HCT116 (cell line): ENCODE data around the gene GRIN2A. TPM values are rescaled to one million over a fixed set of nuclear protein-coding genes. Genes with fewer than 3 reads are reported as not detected.

ENCODE experiments used
- ATAC-seq: fragments of 200-7000 bp; cut with Tn5 transposase; 2 replicates; pipeline ENCODE4 v1.9.1; 2020; ENCODE audit warnings: mild to moderate bottlenecking, moderate library complexity
- BruUV-seq: library from RNA; stranded (reverse); fragments of 400-500 nt; replicated peaks from 2 replicates; lab custom pipeline; 2021; lab: Mats Ljungman, UMichigan
- CTCF ChIA-PET: fragments of 300-600 bp; sonication (Branson Sonifier 250); formaldehyde crosslinking; loops from one replicate; lab custom pipeline; 2021; ENCODE audit warnings: antibody characterized with exemption; lab: Charles Lee
- POLR2A ChIA-PET: fragments of 300-600, 350-600 bp; sonication (Branson Sonifier 250); formaldehyde crosslinking; loops from one replicate; lab custom pipeline; 2021; ENCODE audit warnings: antibody characterized with exemption; lab: Charles Lee
- RAD21 ChIA-PET, 2 experiments: fragments of 300-600 bp; sonication (Branson Sonifier 250); formaldehyde crosslinking; loops; one replicate each; lab custom pipeline; 2023; ENCODE audit warnings: low total read pairs in 2 of 2; ENCODE audit not compliant: uncharacterized antibody in 2 of 2, unreplicated experiment in 2 of 2, low non-redundant PET in 1 of 2; lab: Charles Lee
- DNase-seq: peaks from one replicate; pipeline ENCODE4 v3.0.0-alpha.2; 2010; ENCODE audit warnings: low read depth, low spot score
- H2AFZ ChIP-seq: fragments of 200-600 bp; shearing (Covaris generic), sonication (generic); 2 replicates; pipeline ENCODE4 v1.6.1; 2017; ENCODE audit warnings: low read depth, mixed run types, mixed read lengths, antibody characterized with exemption, low read length; ENCODE audit not compliant: poor library complexity, severe bottlenecking
- H3K27ac ChIP-seq: 2 replicates; pipeline ENCODE4 v1.5.1; 2012; ENCODE audit warnings: low read depth, low read length
- H3K27me3 ChIP-seq: fragments of 200-600 bp; sonication (generic); 2 replicates; pipeline ENCODE4 v1.6.1; 2016; ENCODE audit warnings: mixed run types, low read length, mixed read lengths; ENCODE audit not compliant: insufficient read depth
- H3K36me3 ChIP-seq, 2 experiments: fragments of 200-500 bp in 1 of 2; fragments of 200-600 bp in 1 of 2; sonication (Bioruptor generic) in 1 of 2; sonication (generic) in 1 of 2; 2 replicates each; pipeline versions ENCODE4 v1.5.1 to v1.6.1; 2014 to 2016; ENCODE audit warnings: low read length in 2 of 2, inconsistent platforms in 1 of 2, mixed read lengths in 1 of 2, mixed run types in 1 of 2; ENCODE audit not compliant: insufficient read depth in 2 of 2, control insufficient read depth in 1 of 2
- H3K4me1 ChIP-seq, 2 experiments: fragments of 200-600 bp in 1 of 2; sonication (generic) in 1 of 2; 2 replicates each; pipeline versions ENCODE4 v1.5.1 to v1.6.1; 2012 to 2017; ENCODE audit warnings: low read length in 2 of 2, inconsistent platforms in 1 of 2, mild to moderate bottlenecking in 1 of 2, mixed read lengths in 1 of 2, mixed run types in 1 of 2, moderate library complexity in 1 of 2; ENCODE audit not compliant: insufficient read depth in 2 of 2, control insufficient read depth in 1 of 2
- H3K4me2 ChIP-seq: fragments of 200-600 bp; sonication (generic); 2 replicates; pipeline ENCODE4 v1.6.1; 2017; ENCODE audit warnings: mixed run types, low read length, mixed read lengths
- H3K4me3 ChIP-seq, 2 experiments: fragments of 200-600 bp in 1 of 2; sonication (generic) in 1 of 2; replicated peaks in 1 of 2; 2 replicates each; pipeline ENCODE4 v1.5.1; 2011 to 2016; ENCODE audit warnings: low read length in 2 of 2, control low read depth in 1 of 2, low read depth in 1 of 2, mild to moderate bottlenecking in 1 of 2, mixed read lengths in 1 of 2, mixed run types in 1 of 2
- H3K79me2 ChIP-seq: fragments of 200-600 bp; sonication (generic); 2 replicates; pipeline ENCODE4 v1.6.1; 2017; ENCODE audit warnings: mild to moderate bottlenecking, mixed run types, low read length, moderate library complexity, mixed read lengths; ENCODE audit not compliant: insufficient read depth
- H3K9ac ChIP-seq: fragments of 200-600 bp; sonication (generic); 2 replicates; pipeline ENCODE4 v1.6.1; 2016; ENCODE audit warnings: low read length, mixed read lengths
- H3K9me2 ChIP-seq: fragments of 200-600 bp; sonication (generic), shearing (Covaris generic); 2 replicates; pipeline ENCODE4 v1.6.1; 2017; ENCODE audit warnings: mixed run types, mild to moderate bottlenecking, moderate library complexity; ENCODE audit not compliant: insufficient read depth
- H3K9me3 ChIP-seq, 2 experiments: fragments of 200-500 bp in 1 of 2; fragments of 200-600 bp in 1 of 2; sonication (Bioruptor generic) in 1 of 2; sonication (generic) in 1 of 2; 2 replicates each; pipeline ENCODE4 v1.6.1; 2014 to 2017; ENCODE audit warnings: low read length in 2 of 2, mixed read lengths in 2 of 2, inconsistent platforms in 1 of 2, low read depth in 1 of 2, mild to moderate bottlenecking in 1 of 2, mixed run types in 1 of 2, moderate library complexity in 1 of 2; ENCODE audit not compliant: control insufficient read depth in 1 of 2, insufficient read depth in 1 of 2
- H4K20me1 ChIP-seq: fragments of 200-600 bp; sonication (generic), shearing (Covaris generic); 2 replicates; pipeline ENCODE4 v1.6.1; 2017; ENCODE audit warnings: mixed run types, mild to moderate bottlenecking, moderate library complexity; ENCODE audit not compliant: insufficient read depth
- CEBPB ChIP-seq: IDR thresholded peaks from 2 replicates; pipeline ENCODE4 v1.6.1; 2012; ENCODE audit warnings: low read depth
- EGR1 ChIP-seq: IDR thresholded peaks from 2 replicates; pipeline ENCODE4 v1.6.1; 2012; ENCODE audit warnings: low read depth
- EZH2 ChIP-seq: fragments of 200-600 bp; sonication (generic); IDR thresholded peaks from 2 replicates; pipeline ENCODE4 v1.6.1; 2017; ENCODE audit warnings: antibody characterized with exemption, mixed run types
- EZH2phosphoT487 ChIP-seq: fragments of 200-600 bp; IDR thresholded peaks from 2 replicates; pipeline ENCODE4 v1.6.1; 2018; ENCODE audit warnings: antibody characterized with exemption, borderline replicate concordance
- FOSL1 ChIP-seq: IDR thresholded peaks from 2 replicates; pipeline ENCODE4 v1.6.1; 2012; ENCODE audit warnings: low read depth
- JUND ChIP-seq: IDR thresholded peaks from 2 replicates; pipeline ENCODE4 v1.6.1; 2012
- RAD21 ChIP-seq: IDR thresholded peaks from 2 replicates; pipeline ENCODE4 v1.6.1; 2012; ENCODE audit warnings: low read depth, mild to moderate bottlenecking
- SP1 ChIP-seq: IDR thresholded peaks from 2 replicates; pipeline ENCODE4 v1.6.1; 2012; ENCODE audit warnings: low read depth
- SRF ChIP-seq: IDR thresholded peaks from 2 replicates; pipeline ENCODE4 v1.6.1; 2012; ENCODE audit warnings: low read depth
- TCF7L2 ChIP-seq: IDR thresholded peaks from 2 replicates; pipeline ENCODE4 v1.7.0; 2011; ENCODE audit warnings: borderline replicate concordance, inconsistent platforms; ENCODE audit not compliant: insufficient read depth, insufficient read length; ENCODE audit errors: extremely low read depth
- ZBTB33 ChIP-seq: IDR thresholded peaks from 2 replicates; pipeline ENCODE4 v1.6.1; 2011; ENCODE audit warnings: mild to moderate bottlenecking, low read length, moderate library complexity; ENCODE audit not compliant: insufficient replicate concordance; ENCODE audit errors: extremely low read depth
- intact Hi-C: fragments of 100-400 bp; cut with micrococcal nuclease; formaldehyde crosslinking; loops from 2 replicates; pipeline ENCODE4 v1.10.0; 2022
- total RNA-seq: library from RNA; stranded (reverse); gene quantifications from one replicate; pipeline ENCODE4 v1.2.1, GENCODE V29; 2021; ENCODE audit not compliant: unreplicated experiment

Gene GRIN2A
- total RNA-seq, 1 experiment from 2014 or later, result 0.02 TPM

DNA sequence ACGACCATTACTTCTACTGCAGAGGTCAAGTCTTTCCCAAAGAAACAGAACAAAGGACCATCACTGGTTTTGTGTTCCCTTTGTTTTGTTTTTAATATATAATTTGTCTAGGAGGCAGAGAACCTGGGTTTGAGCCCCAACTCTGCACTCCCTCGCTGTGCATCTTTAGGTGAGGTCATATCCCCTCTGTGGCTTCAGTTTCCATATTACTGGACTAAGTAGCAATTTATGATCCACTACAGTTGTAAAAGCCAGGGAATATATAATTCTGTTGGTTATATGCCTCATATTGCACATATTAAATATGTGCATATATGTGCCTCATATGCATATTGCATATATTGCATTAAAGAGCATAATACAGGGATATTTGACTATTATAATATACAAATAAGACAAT is 392.0 kb downstream of the GRIN2A start:
- intact Hi-C loops, result no loop called here
- no peak for ATAC-seq
- TF ChIP-seq SRF, result no peak
- TF ChIP-seq FOSL1, result no peak
- no peak for TF ChIP-seq RAD21
- TF ChIP-seq ZBTB33, result no peak
- TF ChIP-seq SP1, result no peak
- no peak for TF ChIP-seq EGR1
- TF ChIP-seq CEBPB, result no peak
- TF ChIP-seq EZH2, result no peak
- TF ChIP-seq EZH2phosphoT487, result no peak
- TF ChIP-seq JUND, result no peak
- TF ChIP-seq TCF7L2, result no peak
- TF ChIP-seq, all 23 proteins: peak for 0
- no peaks in the 10 kb centered on the region for H4K20me1 ChIP-seq
- H3K79me2 ChIP-seq, result no peaks in the 10 kb centered on the region
- no peak overlapping the region for H3K9ac ChIP-seq
- H3K4me1 ChIP-seq, result no peaks in the 10 kb centered on the region
- no peak overlapping the region for H3K4me2 ChIP-seq
- H3K27ac ChIP-seq, result no peak overlapping the region
- no peak overlapping the region for H3K4me3 ChIP-seq
- ChIA-PET RAD21 (no interaction called here), CTCF (no interaction called here), POLR2A (no interaction called here)
- H3K9me2 ChIP-seq, result no peaks in the 10 kb centered on the region
- DNase-seq, result no peak
- H3K9me3 ChIP-seq, result no peaks in the 10 kb centered on the region
- no TSS peak for BruUV-seq
- no peak overlapping the region for H2AFZ ChIP-seq
- no peaks in the 10 kb centered on the region for H3K36me3 ChIP-seq
- peaks cover 3% of the 10 kb centered on the region; the same call in 1 of the 2 replicates for H3K27me3 ChIP-seq
